H1 (cell line): Measurements from ENCODE around the gene CHD1. TPM values are rescaled to one million over a fixed set of nuclear protein-coding genes. Genes with fewer than 3 reads are reported as not detected.
"Not testable (repeated sequence)": the region's sequence is repeated elsewhere in the genome, so short reads cannot be mapped to it uniquely, and the experiment has no call there.

ENCODE experiments used
- CTCF ChIA-PET: fragments of 300-600 bp; sonication (Branson Sonifier 250); formaldehyde crosslinking; loops from one replicate; lab custom pipeline; 2021; ENCODE audit not compliant: partially characterized antibody; lab: Charles Lee
- POLR2A ChIA-PET: fragments of 300-600 bp; sonication (Branson Sonifier 250); formaldehyde crosslinking; loops from one replicate; lab custom pipeline; 2021; ENCODE audit warnings: inconsistent platforms; ENCODE audit not compliant: partially characterized antibody; lab: Charles Lee
- DNase-seq, 2 experiments: peaks; one replicate each; pipeline versions ENCODE4 v3.0.0 to v3.0.0-alpha.2; 2010 to 2022; ENCODE audit warnings: low spot score in 2 of 2, low read depth in 1 of 2, mixed read lengths in 1 of 2
- FAIRE-seq: peaks from 2 replicates; lab custom pipeline; 2011; peaks lifted over from hg19 to GRCh38; lab: Jason Lieb, UNC
- H2AFZ ChIP-seq: 2 replicates; pipeline ENCODE4 v1.8.1; 2012; ENCODE audit warnings: low read length, inconsistent platforms
- H2AK5ac ChIP-seq: 2 replicates; pipeline ENCODE4 v1.6.1; 2013; ENCODE audit warnings: low read depth, low read length
- H2BK120ac ChIP-seq: replicated peaks from 2 replicates; pipeline ENCODE3; 2013; ENCODE audit warnings: low read depth, low read length, inconsistent platforms
- H2BK12ac ChIP-seq: 2 replicates; pipeline ENCODE4 v1.6.1; 2013; ENCODE audit warnings: low read depth, low read length
- H2BK15ac ChIP-seq: 2 replicates; pipeline ENCODE4 v1.6.1; 2013; ENCODE audit warnings: low read length
- H2BK20ac ChIP-seq: 2 replicates; pipeline ENCODE4 v1.6.1; 2013; ENCODE audit warnings: low read length
- H2BK5ac ChIP-seq: 2 replicates; pipeline ENCODE4 v1.6.1; 2013; ENCODE audit warnings: low read depth, low read length
- H3K14ac ChIP-seq: 2 replicates; pipeline ENCODE4 v1.6.1; 2013; ENCODE audit warnings: inconsistent platforms; ENCODE audit not compliant: insufficient read length
- H3K18ac ChIP-seq: 2 replicates; pipeline ENCODE4 v1.6.1; 2013; ENCODE audit warnings: low read length; ENCODE audit errors: extremely low read depth
- H3K23ac ChIP-seq: 2 replicates; pipeline ENCODE4 v1.6.1; 2013; ENCODE audit warnings: inconsistent platforms; ENCODE audit not compliant: insufficient read length
- H3K23me2 ChIP-seq: 2 replicates; pipeline ENCODE4 v1.6.1; 2013; ENCODE audit warnings: low read depth, low read length
- H3K27ac ChIP-seq: 2 replicates; pipeline ENCODE4 v1.6.1; 2011; ENCODE audit warnings: low read depth, low read length, inconsistent platforms
- H3K27me3 ChIP-seq, 4 experiments: replicated peaks in 1 of 4; 1 replicate in 1 of 4; 2 replicates in 3 of 4; pipeline versions ENCODE4 v1.6.1 to v1.8.1; 2011 to 2013; ENCODE audit warnings: low read length in 3 of 4, mild to moderate bottlenecking in 3 of 4, inconsistent platforms in 2 of 4, mixed read lengths in 2 of 4, moderate library complexity in 1 of 4; ENCODE audit not compliant: control insufficient read depth in 3 of 4, insufficient read depth in 3 of 4; ENCODE audit errors: extremely low read depth in 1 of 4
- H3K36me3 ChIP-seq, 4 experiments: 2 replicates each; pipeline versions ENCODE4 v1.6.1 to v1.8.1; 2011 to 2013; ENCODE audit warnings: mild to moderate bottlenecking in 4 of 4, low read length in 3 of 4, moderate library complexity in 2 of 4, control low read depth in 1 of 4, inconsistent platforms in 1 of 4; ENCODE audit not compliant: insufficient read depth in 4 of 4, control insufficient read depth in 2 of 4
- H3K4ac ChIP-seq: replicated peaks from 2 replicates; pipeline ENCODE3; 2013; ENCODE audit warnings: low read length, low read depth, mixed read lengths, inconsistent platforms; ENCODE audit not compliant: insufficient read length
- H3K4me1 ChIP-seq, 4 experiments: replicated peaks in 1 of 4; 1 replicate in 1 of 4; 2 replicates in 3 of 4; pipeline versions ENCODE4 v1.6.1 to v1.8.1; 2011 to 2013; ENCODE audit warnings: low read length in 3 of 4, inconsistent platforms in 2 of 4, mixed read lengths in 1 of 4; ENCODE audit not compliant: insufficient read depth in 4 of 4, control insufficient read depth in 3 of 4
- H3K4me2 ChIP-seq, 2 experiments: 2 replicates each; pipeline versions ENCODE4 v1.6.1 to v1.8.1; 2011 to 2013; ENCODE audit warnings: low read depth in 2 of 2, low read length in 2 of 2, control low read depth in 1 of 2, inconsistent platforms in 1 of 2, mild to moderate bottlenecking in 1 of 2; ENCODE audit not compliant: insufficient read depth in 1 of 2
- H3K4me3 ChIP-seq, 4 experiments: fragments of 200-600, 300-600 bp in 1 of 4; sonication (generic), shearing (Covaris generic), sonication (Bioruptor Twin) in 1 of 4; 2 replicates each; pipeline versions ENCODE4 v1.5.1 to v1.8.1; 2011 to 2016; ENCODE audit warnings: low read length in 4 of 4, low read depth in 3 of 4, control low read depth in 2 of 4, inconsistent platforms in 2 of 4, mild to moderate bottlenecking in 2 of 4, mixed read lengths in 1 of 4, moderate library complexity in 1 of 4; ENCODE audit not compliant: insufficient read depth in 2 of 4; ENCODE audit errors: extremely low read depth in 1 of 4
- H3K56ac ChIP-seq: replicated peaks from 2 replicates; pipeline ENCODE3; 2013; ENCODE audit warnings: low read depth, mild to moderate bottlenecking, mixed read lengths, low read length, inconsistent platforms; ENCODE audit not compliant: insufficient read length
- H3K79me1 ChIP-seq: 2 replicates; pipeline ENCODE4 v1.6.1; 2013; ENCODE audit warnings: low read depth, low read length, control low read depth
- H3K79me2 ChIP-seq, 2 experiments: 2 replicates each; pipeline versions ENCODE4 v1.6.1 to v1.8.1; 2012 to 2013; ENCODE audit warnings: low read length in 2 of 2, mild to moderate bottlenecking in 2 of 2, inconsistent platforms in 1 of 2; ENCODE audit not compliant: insufficient read depth in 2 of 2, control insufficient read depth in 1 of 2
- H3K9ac ChIP-seq, 4 experiments: replicated peaks in 1 of 4; 1 replicate in 1 of 4; 2 replicates in 3 of 4; pipeline versions ENCODE4 v1.6.1 to v1.8.1; 2011 to 2013; ENCODE audit warnings: low read depth in 3 of 4, low read length in 3 of 4, control low read depth in 2 of 4, mild to moderate bottlenecking in 2 of 4, moderate library complexity in 2 of 4, inconsistent platforms in 1 of 4; ENCODE audit errors: extremely low read depth in 1 of 4
- H3K9me3 ChIP-seq, 2 experiments: 2 replicates each; pipeline versions ENCODE4 v1.6.1 to v1.8.1; 2012 to 2013; ENCODE audit warnings: mild to moderate bottlenecking in 2 of 2, moderate library complexity in 2 of 2, control low read depth in 1 of 2, inconsistent platforms in 1 of 2, low read depth in 1 of 2, low read length in 1 of 2, mixed read lengths in 1 of 2; ENCODE audit not compliant: insufficient read depth in 2 of 2
- H4K20me1 ChIP-seq, 2 experiments: replicated peaks in 1 of 2; 2 replicates each; pipeline versions ENCODE3 to v1.8.1; 2011 to 2013; ENCODE audit warnings: inconsistent platforms in 2 of 2, low read length in 2 of 2, mild to moderate bottlenecking in 1 of 2; ENCODE audit not compliant: insufficient read depth in 2 of 2, control insufficient read depth in 1 of 2
- H4K5ac ChIP-seq: 2 replicates; pipeline ENCODE4 v1.6.1; 2013; ENCODE audit warnings: low read length, low read depth, mixed read lengths, inconsistent platforms; ENCODE audit not compliant: insufficient read length
- H4K8ac ChIP-seq: 2 replicates; pipeline ENCODE4 v1.8.0; 2013; ENCODE audit warnings: mild to moderate bottlenecking, moderate library complexity, low read length, inconsistent platforms; ENCODE audit not compliant: insufficient read depth; ENCODE audit errors: extremely low read depth
- H4K91ac ChIP-seq: replicated peaks from 2 replicates; pipeline ENCODE3; 2013; ENCODE audit warnings: low read length, mixed read lengths, inconsistent platforms; ENCODE audit not compliant: insufficient read length
- NANOG ChIP-seq: IDR thresholded peaks from 2 replicates; pipeline ENCODE4 v1.6.1; 2011; ENCODE audit warnings: low read length, low read depth, mild to moderate bottlenecking, inconsistent platforms; ENCODE audit not compliant: insufficient read depth, poor library complexity, severe bottlenecking
- SAP30 ChIP-seq: fragments of 300-600 bp; sonication (generic); IDR thresholded peaks from 2 replicates; pipeline ENCODE4 v1.7.1; 2012; ENCODE audit warnings: low read length, moderate library complexity, mild to moderate bottlenecking, inconsistent platforms; ENCODE audit not compliant: insufficient read depth, insufficient replicate concordance
- WGBS, 2 experiments: shearing (Covaris generic) in 1 of 2; methylation state at CpG; one replicate each; pipeline versions ENCODE4 v1.1.6 to v1.1.7; 2013 to 2015; ENCODE audit warnings: low lambda C conversion rate in 2 of 2, mixed read lengths in 2 of 2, inconsistent platforms in 1 of 2, low coverage in 1 of 2, missing lambda C conversion rate in 1 of 2; ENCODE audit not compliant: insufficient replicate concordance in 2 of 2, insufficient coverage in 1 of 2, insufficient read length in 1 of 2; ENCODE audit errors: extremely low coverage in 1 of 2, missing lambda C conversion rate in 1 of 2; 5-methylcytosine and 5-hydroxymethylcytosine counted together
- polyA plus RNA-seq, 7 experiments: library from polyadenylated mRNA; depleted of rRNA in 3 of 7; stranded (reverse) in 5 of 7; unstranded in 2 of 7; fragments of >200 nt in 5 of 7; fragments of 200-250 nt in 2 of 7; gene quantifications; 1 replicate in 5 of 7; 2 replicates in 1 of 7; 4 replicates in 1 of 7; pipeline versions ENCODE4 v1.2.1 to v1.2.3, GENCODE V29; 2011 to 2013; ENCODE audit warnings: missing spikeins in 2 of 7, mixed read lengths in 2 of 7
- total RNA-seq: library from RNA; stranded (reverse); fragmentation: NEBNext Ultra II Directional; extraction: Animal tissue kit (Norgen Biotek cat#: 25700); gene quantifications from 2 replicates; pipeline ENCODE4 v1.2.1, GENCODE V29; 2021

Gene CHD1
- total and polyA plus RNA-seq, 2 of the 8 experiments (the other 6 are each of a cell fraction or from before 2014, with no cell fraction given) = 15.6 to 53.0 TPM

DNA sequence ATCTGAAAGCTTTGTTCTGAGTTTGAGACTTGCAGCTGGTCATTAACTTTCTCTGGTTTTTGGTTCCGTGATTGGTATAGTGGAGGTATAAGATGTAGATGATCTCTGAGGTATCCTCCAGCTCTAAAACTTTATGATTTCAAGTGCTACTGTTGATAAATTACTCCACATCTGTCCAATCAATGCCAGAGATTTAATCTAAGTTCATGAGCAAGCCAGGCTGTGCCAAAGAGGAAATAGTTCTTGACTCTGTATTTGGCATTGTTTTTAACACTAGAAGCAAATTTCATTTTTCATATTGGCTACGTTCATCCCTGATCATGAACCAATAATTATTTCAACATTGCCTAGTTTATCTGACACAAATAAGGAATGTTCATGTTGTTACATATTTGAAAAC, 28.5 kb upstream of the CHD1 start (continued):
- TF ChIP-seq SAP30 (no peak), NANOG (no peak)
- TF ChIP-seq, all 59 proteins: peak for 0

DNA sequence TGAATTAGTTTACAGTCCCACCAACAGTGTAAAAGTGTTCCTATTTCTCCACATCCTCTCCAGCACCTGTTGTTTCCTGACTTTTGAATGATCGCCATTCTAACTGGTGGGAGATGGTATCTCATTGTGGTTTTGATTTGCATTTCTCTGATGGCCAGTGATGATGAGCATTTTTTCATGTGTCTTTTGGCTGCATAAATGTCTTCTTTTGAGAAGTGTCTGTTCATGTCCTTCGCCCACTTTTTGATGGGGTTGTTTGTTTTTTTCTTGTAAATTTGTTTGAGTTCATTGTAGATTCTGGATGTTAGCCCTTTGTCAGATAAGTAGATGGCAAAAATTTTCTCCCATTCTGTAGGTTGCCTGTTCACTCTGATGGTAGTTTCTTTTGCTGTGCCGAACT, 27.1 kb upstream of the CHD1 start:
- H3K79me1 ChIP-seq, H2AFZ ChIP-seq, H3K9me3 ChIP-seq, H3K79me2 ChIP-seq, H3K18ac ChIP-seq, H2BK12ac ChIP-seq, H3K4me1 ChIP-seq, H2BK120ac ChIP-seq, POLR2A ChIA-PET, H2BK15ac ChIP-seq, H3K23me2 ChIP-seq, H2BK20ac ChIP-seq, H3K4ac ChIP-seq, H3K4me2 ChIP-seq, H3K4me3 ChIP-seq, H3K14ac ChIP-seq, H3K56ac ChIP-seq, H3K23ac ChIP-seq, H2BK5ac ChIP-seq, CTCF ChIA-PET, H3K36me3 ChIP-seq, H4K5ac ChIP-seq, H4K8ac ChIP-seq, DNase-seq, H3K9ac ChIP-seq, H3K27ac ChIP-seq, FAIRE-seq, H4K20me1 ChIP-seq, H2AK5ac ChIP-seq, H4K91ac ChIP-seq, H3K27me3 ChIP-seq: not testable (repeated sequence)
- WGBS, 2 experiments = 93% methylated on average over 2 of the region's 3 CpGs; no CpG with 5 or more reads in 1 of the 2 experiments
